Astrocyte of the spinal cord (primary cell): ENCODE measurements around the gene YPEL3.

Experiments used
- DNase-seq: peaks from one replicate; pipeline ENCODE4 v3.0.0; 2011; ENCODE audit warnings: low read depth, low spot score
- H3K4me3 ChIP-seq: 2 replicates; pipeline ENCODE4 v1.5.1; 2011; ENCODE audit warnings: low read depth, mild to moderate bottlenecking, low read length, moderate library complexity
- CTCF ChIP-seq: IDR thresholded peaks from 2 replicates; pipeline ENCODE4 v1.5.1; 2012; ENCODE audit warnings: low read depth, mild to moderate bottlenecking, low read length, inconsistent platforms
- in situ Hi-C: cut with HindIII; loops from 2 replicates; pipeline ENCODE4 v1.10.0; 2017; ENCODE audit warnings: low sequenced_read_pairs

YPEL3 gene

DNA sequence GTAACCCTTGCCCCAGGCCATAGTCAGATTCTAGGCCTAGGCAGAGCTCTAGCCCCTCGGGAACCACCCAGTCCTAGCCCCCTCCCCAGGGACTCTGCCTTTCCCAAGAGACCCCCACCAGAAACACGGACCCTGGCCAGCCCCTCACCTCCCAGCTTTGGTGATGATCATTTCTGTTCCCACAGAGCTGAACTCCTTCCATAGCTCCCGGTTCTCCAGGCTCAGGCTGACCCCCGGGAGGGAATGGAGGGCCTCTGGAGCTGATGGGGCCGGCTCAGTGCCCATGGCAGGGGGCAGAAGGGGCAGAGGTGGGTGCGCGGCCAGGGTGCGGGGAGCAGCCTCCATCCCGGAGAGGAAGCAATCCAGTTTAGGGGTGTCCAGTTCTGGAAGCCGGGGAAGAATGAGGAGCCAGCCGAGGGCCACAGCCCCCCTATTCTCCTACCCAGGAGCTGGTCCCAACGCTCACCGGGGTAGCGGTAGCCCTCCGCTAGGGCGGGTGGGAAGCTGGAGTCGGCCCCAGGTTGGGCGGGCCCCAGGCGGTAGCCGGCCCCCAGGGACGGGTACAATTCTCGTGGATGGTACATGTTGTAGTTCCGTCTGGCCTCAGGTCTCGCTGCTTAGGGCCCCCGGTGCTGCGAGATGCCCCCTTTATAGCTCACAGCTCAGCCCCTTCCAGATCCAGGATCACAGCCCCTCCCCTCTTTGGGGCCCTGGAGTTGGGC lies 5.2 kb downstream of the YPEL3 start:
- no peak overlapping the region for H3K4me3 ChIP-seq
- in situ Hi-C loops = no loop called here
- no peak for TF ChIP-seq CTCF
- DNase-seq = no peak

DNA sequence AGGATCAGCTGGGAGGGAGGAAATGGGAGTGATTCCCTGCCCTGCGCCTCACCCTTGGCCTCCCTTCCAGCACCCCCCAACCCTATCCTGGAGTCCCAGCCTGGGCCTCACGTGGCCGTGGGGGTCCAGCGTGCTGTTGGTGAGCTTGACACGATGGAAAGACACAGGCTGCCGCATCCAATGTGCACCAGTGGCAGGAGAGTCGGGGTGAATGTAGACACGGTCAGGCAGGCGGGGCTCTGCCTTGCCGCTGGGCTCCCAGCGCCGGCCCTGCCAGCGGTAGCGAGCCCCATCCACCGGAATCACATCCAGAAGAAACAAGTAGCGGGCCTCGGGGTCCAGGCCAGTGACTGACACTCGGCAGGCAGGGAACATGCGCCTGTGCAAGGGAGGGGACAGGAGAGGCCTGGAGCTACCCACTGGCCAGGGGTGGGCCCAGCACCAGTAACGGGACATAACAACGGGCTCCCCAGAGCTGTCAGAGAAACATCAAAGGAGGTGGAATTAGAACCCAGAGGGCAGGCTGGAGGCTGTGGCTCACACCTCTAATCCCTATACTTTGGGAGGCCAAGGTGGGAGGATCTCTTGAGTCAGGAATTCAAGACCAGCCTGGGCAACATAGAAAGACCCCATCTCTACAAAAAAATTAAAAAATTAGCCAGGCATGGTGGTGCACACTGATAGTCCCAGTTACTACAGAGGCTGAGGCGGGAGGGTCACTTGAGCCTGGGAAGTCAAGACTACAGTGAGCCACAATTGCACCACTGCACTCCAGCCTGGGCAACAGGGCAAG lies 7.0 kb downstream of the YPEL3 start:
- in situ Hi-C loops = no loop called here
- TF ChIP-seq CTCF = no peak
- H3K4me3 ChIP-seq = no peak overlapping the region
- DNase-seq = no peak

GRCh38 chr16:30088237-30088831 lies 7.7 kb downstream of the YPEL3 start:
- H3K4me3 ChIP-seq = no peak overlapping the region
- in situ Hi-C loops = no loop called here
- TF ChIP-seq CTCF = no peak
- DNase-seq = no peak

DNA sequence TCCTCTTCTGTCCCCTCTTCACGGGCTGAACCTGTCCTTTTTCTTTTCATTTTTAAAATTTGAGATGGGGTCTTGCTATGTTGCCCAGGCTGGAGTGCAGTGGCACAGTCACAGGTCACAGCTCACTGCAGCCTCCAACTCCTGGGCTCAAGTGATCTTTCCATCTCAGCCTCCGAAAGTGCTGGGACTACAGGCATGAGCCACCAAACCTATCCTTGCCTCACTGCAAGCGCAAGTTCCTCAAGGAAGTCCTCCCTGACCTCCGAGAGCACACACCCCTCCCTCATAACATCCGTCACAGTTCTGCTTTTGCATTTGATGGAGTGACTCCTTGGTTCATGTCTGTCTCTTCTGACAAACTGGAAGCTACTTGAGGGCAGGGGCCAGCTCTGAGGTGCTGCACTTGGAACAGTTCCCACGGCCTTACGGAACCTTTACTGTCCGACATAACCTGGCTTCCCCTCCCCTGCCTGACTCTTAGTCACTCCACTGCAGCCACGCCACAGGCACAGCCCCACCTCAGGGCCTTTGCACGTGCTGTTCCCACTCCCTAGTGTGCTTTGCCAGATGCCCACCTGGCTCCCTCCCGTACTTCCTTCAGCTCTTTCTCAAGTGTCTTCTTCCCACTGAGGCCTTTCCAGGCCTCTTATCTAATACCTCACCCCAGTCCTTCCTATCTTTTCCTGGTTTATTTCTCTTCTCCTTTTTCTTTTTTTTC lies 8.7 kb downstream of the YPEL3 start:
- no peak for DNase-seq
- TF ChIP-seq CTCF = no peak
- no peak overlapping the region for H3K4me3 ChIP-seq
- in situ Hi-C loops = no loop called here

DNA sequence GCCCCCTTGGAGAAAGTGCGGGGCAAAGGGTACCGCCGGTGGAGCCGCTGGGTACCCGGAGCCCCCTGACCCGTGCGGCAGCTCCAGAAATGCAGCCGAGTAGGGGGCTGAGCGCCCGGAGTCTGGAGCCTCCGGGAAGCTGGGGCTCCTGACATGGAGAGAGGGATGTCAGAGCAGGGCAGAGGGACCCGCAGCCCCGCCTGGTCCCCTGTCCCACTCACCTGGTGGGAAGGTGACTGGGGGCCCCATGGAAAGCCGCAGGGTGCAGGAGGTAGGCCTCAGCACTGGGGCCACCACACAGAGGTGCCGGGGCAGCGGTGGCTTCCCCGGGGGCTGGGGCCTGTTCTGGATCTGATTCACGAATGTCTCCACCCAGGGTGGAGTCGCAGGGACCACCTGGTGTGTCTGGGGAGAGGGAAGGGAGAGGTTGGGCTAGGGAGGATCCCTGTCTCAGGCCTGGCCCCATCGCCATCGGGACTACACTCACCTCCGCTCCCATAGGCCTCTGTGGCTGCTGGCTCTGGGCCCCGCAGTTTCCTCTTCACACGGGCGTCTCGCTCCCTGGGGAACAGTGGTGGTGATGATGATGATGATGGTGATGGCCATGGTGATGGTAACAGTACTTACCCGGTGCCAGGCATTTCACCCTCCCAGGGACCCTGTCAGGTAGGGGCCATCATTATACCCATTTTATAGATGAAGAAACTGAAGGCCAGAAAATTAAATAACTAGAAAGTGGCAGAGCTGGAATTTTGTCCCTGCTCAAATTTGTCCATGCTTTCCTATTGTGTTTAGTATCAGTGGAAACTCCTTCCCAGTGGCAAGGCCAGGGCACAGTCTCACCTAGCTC lies 9.5 kb downstream of the YPEL3 start:
- DNase-seq = no peak
- TF ChIP-seq CTCF = no peak
- in situ Hi-C loops = no loop called here
- H3K4me3 ChIP-seq = no peak overlapping the region
